Measurements from ENCODE around the gene KMT2B.

Gene KMT2B

GRCh38 chr19:35780717-35781116 lies 62.9 kb downstream of the KMT2B start:
- DNase-seq (ENCODE audit: low read depth), result no peak

GRCh38 chr19:35781650-35782049 lies 63.8 kb downstream of the KMT2B start:
- DNase-seq (ENCODE audit: low read depth), result no peak

- DNase-seq (ENCODE audit: low read depth), result no peak
Observed at GRCh38 chr19:35782589-35782988, 64.8 kb downstream of the KMT2B start.

- DNase-seq (ENCODE audit: low read depth), result no peak
Observed at GRCh38 chr19:35783469-35784434, 65.9 kb downstream of the KMT2B start.

GRCh38 chr19:35784503-35785338 lies 66.9 kb downstream of the KMT2B start:
- DNase-seq (ENCODE audit: low read depth), result no peak

- DNase-seq (ENCODE audit: low read depth), result no peak
Observed at GRCh38 chr19:35785339-35785627, 67.5 kb downstream of the KMT2B start.

GRCh38 chr19:35786299-35787160 lies 68.7 kb downstream of the KMT2B start:
- no peak for DNase-seq (ENCODE audit: low read depth)

GRCh38 chr19:35787227-35787799 lies 69.5 kb downstream of the KMT2B start:
- DNase-seq (ENCODE audit: low read depth), result no peak

Measured in T follicular helper cell (primary cell).